ENCODE results near the gene SRSF10.
"Not testable (repeated sequence)": the region's sequence is repeated elsewhere in the genome, so short reads cannot be mapped to it uniquely, and the experiment has no call there.

The SRSF10 gene

GRCh38 chr1:23979881-23980727 is at the start of gene SRSF10:
Gene SRSF10 (minus strand): TSS chr1:23980327. CDS start chr1:23980255, 72 bp downstream.
- DNase-seq (ENCODE audit: low read depth), result peak; percentile 97

- no peak for DNase-seq (ENCODE audit: low read depth)
Observed at GRCh38 chr1:24027838-24028468, 47.8 kb upstream of the SRSF10 start.

- DNase-seq (ENCODE audit: low read depth), result no peak
Observed at GRCh38 chr1:24022581-24023361, 42.6 kb upstream of the SRSF10 start.

GRCh38 chr1:24021403-24022266 is 41.5 kb upstream of the SRSF10 start:
- DNase-seq (ENCODE audit: low read depth), result no peak

- no peak for DNase-seq (ENCODE audit: low read depth)
Observed at GRCh38 chr1:24020470-24020869, 40.3 kb upstream of the SRSF10 start.

- DNase-seq (ENCODE audit: low read depth), result no peak
Observed at GRCh38 chr1:24020025-24020424, 39.9 kb upstream of the SRSF10 start.

GRCh38 chr1:24018611-24019580 is 38.8 kb upstream of the SRSF10 start:
- no peak for DNase-seq (ENCODE audit: low read depth)

GRCh38 chr1:24015221-24016210 is 35.4 kb upstream of the SRSF10 start:
- DNase-seq (ENCODE audit: low read depth), result no peak

GRCh38 chr1:24012878-24013277 is 32.8 kb upstream of the SRSF10 start:
- DNase-seq (ENCODE audit: low read depth), result not testable (repeated sequence)

GRCh38 chr1:24010650-24011049 is 30.5 kb upstream of the SRSF10 start:
- DNase-seq (ENCODE audit: low read depth), result no peak

- no peak for DNase-seq (ENCODE audit: low read depth)
Observed at GRCh38 chr1:24009406-24009805, 29.3 kb upstream of the SRSF10 start.

- not testable (repeated sequence) for DNase-seq (ENCODE audit: low read depth)
Observed at GRCh38 chr1:24008574-24009184, 28.6 kb upstream of the SRSF10 start.

- DNase-seq (ENCODE audit: low read depth), result no peak
Observed at GRCh38 chr1:24007079-24007478, 27.0 kb upstream of the SRSF10 start.

GRCh38 chr1:24005163-24005562 is 25.0 kb upstream of the SRSF10 start:
- DNase-seq (ENCODE audit: low read depth), result no peak

GRCh38 chr1:24004132-24004531 is 24.0 kb upstream of the SRSF10 start:
- no peak for DNase-seq (ENCODE audit: low read depth)

GRCh38 chr1:24003331-24003972 is 23.3 kb upstream of the SRSF10 start:
- no peak for DNase-seq (ENCODE audit: low read depth)

- DNase-seq (ENCODE audit: low read depth), result no peak
Observed at GRCh38 chr1:24002695-24003094, 22.6 kb upstream of the SRSF10 start.

GRCh38 chr1:23999156-23999671 is 19.1 kb upstream of the SRSF10 start:
- DNase-seq (ENCODE audit: low read depth), result no peak

All from activated T-helper 1 cell treated with Interleukin-2 at 50 U/mL for 16 hours (primary cell).